Esophagus muscularis mucosa (tissue), 4 donors: ENCODE results near the gene DCHS2. TPM values are rescaled to one million over a fixed set of nuclear protein-coding genes. Genes with fewer than 3 reads are reported as not detected.

Source experiments
- DNase-seq: peaks from one replicate; pipeline ENCODE4 v3.0.0-alpha.2; 2017; ENCODE audit errors: extremely low spot score
- H3K27ac ChIP-seq, 4 donors: fragments of 200-600 bp; sonication (generic); replicated peaks in 1 of 4; 1 replicate in 3 of 4; 2 replicates in 1 of 4; pipeline ENCODE4 v1.5.1; 2016 to 2019; ENCODE audit warnings: mild to moderate bottlenecking in 1 of 4
- H3K27me3 ChIP-seq, 4 donors: fragments of 200-600 bp; sonication (generic); one replicate each; pipeline versions ENCODE4 v1.5.1 to v1.6.0; 2016 to 2019
- H3K36me3 ChIP-seq, 4 donors: fragments of 200-600 bp; sonication (generic); one replicate each; pipeline ENCODE4 v1.5.1; 2016 to 2019
- H3K4me1 ChIP-seq, 4 donors: fragments of 200-600 bp; sonication (generic); one replicate each; pipeline ENCODE4 v1.5.1; 2016 to 2019
- H3K4me3 ChIP-seq, 4 donors: fragments of 200-600 bp; sonication (generic); 1 replicate in 2 of 4; 2 replicates in 2 of 4; pipeline ENCODE4 v1.5.1; 2016 to 2019; ENCODE audit warnings: mild to moderate bottlenecking in 4 of 4, moderate library complexity in 1 of 4
- H3K9me3 ChIP-seq, 4 donors: fragments of 200-600 bp; sonication (generic); 1 replicate in 3 of 4; 2 replicates in 1 of 4; pipeline ENCODE4 v1.5.1; 2016 to 2019
- EP300 ChIP-seq: sonication (generic); formaldehyde crosslinking; IDR thresholded peaks from one replicate; pipeline ENCODE4 v1.6.1; 2017; ENCODE audit warnings: antibody characterized with exemption
- POLR2A ChIP-seq: fragments of 450-650 bp; IDR thresholded peaks from one replicate; pipeline ENCODE4 v1.6.1; 2017; ENCODE audit warnings: antibody characterized with exemption, moderate library complexity, mild to moderate bottlenecking, low read depth
- POLR2AphosphoS5 ChIP-seq, 2 donors: sonication (generic); formaldehyde crosslinking; IDR thresholded peaks; one replicate each; pipeline ENCODE4 v1.6.1; 2017; ENCODE audit warnings: antibody characterized with exemption in 2 of 2
- WGBS: methylation state at CpG from one replicate; pipeline ENCODE4 v1.1.5; 2018; 5-methylcytosine and 5-hydroxymethylcytosine counted together
- intact Hi-C: fragments of 100-400 bp; cut with DNase I; formaldehyde crosslinking; loops from one replicate; pipeline ENCODE4 v1.15.1; 2023
- total RNA-seq, 4 donors: library from RNA; depleted of rRNA; stranded (reverse); fragments of >200 nt; gene quantifications; one replicate each; pipeline versions ENCODE4 v1.1.0 to v1.2.1, GENCODE V29; 2016
- TF ChIP-seq, protein P1 (sequence below), 3 experiments: fragments of 200-600 bp in 2 of 3; fragments of 450-650 bp in 1 of 3; sonication (generic) in 2 of 3; IDR thresholded peaks; one replicate each; pipeline ENCODE4 v1.5.1; 2017 to 2019; ENCODE audit warnings: antibody characterized with exemption in 3 of 3, mild to moderate bottlenecking in 2 of 3, moderate library complexity in 1 of 3

Gene DCHS2
- total RNA-seq, 4 donors from 2014 or later, result 2.7 to 5.8 (median 3.2) TPM

DNA sequence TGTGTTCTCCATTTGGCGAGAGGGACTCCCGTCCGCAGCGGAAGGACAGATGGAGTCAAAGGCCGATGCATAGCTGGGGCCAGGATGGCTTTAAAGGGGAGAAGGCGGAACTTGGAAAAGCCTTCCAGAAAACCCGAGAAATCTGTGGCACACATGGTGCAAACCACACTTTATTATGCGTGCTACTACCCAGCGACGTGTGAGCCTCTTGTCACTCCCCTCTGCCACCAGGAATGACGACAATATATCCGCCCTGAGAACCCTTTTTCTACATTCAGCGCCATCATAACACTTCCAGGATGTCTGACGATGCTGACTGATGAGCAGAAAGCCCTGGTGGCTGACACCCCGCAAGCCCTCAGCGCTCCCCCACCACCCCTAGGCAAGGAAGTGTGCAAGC lies 689 bp upstream of the DCHS2 start:
- Histone ChIP-seq H3K9me3 (no peaks in the 10 kb centered on the region), H3K4me1 (peaks cover 16 to 29% (median 28%) of the 10 kb centered on the region in 4 donors), H3K4me3 (peak overlapping the region; percentile 45 to 59 (median 53)), H3K27me3 (peaks cover 0 to 49% (median 20%) of the 10 kb centered on the region in 4 donors), H3K27ac (no peak overlapping the region), H3K36me3 (no peaks in the 10 kb centered on the region)
- intact Hi-C loops, result no loop called here
- 34% methylated on average over 15 of the region's 16 CpGs for WGBS
- no peak for DNase-seq
- TF ChIP-seq EP300 (no peak), POLR2AphosphoS5 (IDR thresholded peaks at IDR 0.05) (no peak), POLR2A (no peak)
- TF ChIP-seq, protein P1, sequence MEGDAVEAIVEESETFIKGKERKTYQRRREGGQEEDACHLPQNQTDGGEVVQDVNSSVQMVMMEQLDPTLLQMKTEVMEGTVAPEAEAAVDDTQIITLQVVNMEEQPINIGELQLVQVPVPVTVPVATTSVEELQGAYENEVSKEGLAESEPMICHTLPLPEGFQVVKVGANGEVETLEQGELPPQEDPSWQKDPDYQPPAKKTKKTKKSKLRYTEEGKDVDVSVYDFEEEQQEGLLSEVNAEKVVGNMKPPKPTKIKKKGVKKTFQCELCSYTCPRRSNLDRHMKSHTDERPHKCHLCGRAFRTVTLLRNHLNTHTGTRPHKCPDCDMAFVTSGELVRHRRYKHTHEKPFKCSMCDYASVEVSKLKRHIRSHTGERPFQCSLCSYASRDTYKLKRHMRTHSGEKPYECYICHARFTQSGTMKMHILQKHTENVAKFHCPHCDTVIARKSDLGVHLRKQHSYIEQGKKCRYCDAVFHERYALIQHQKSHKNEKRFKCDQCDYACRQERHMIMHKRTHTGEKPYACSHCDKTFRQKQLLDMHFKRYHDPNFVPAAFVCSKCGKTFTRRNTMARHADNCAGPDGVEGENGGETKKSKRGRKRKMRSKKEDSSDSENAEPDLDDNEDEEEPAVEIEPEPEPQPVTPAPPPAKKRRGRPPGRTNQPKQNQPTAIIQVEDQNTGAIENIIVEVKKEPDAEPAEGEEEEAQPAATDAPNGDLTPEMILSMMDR (IDR thresholded peaks at IDR 0.05), result no peak

DNA sequence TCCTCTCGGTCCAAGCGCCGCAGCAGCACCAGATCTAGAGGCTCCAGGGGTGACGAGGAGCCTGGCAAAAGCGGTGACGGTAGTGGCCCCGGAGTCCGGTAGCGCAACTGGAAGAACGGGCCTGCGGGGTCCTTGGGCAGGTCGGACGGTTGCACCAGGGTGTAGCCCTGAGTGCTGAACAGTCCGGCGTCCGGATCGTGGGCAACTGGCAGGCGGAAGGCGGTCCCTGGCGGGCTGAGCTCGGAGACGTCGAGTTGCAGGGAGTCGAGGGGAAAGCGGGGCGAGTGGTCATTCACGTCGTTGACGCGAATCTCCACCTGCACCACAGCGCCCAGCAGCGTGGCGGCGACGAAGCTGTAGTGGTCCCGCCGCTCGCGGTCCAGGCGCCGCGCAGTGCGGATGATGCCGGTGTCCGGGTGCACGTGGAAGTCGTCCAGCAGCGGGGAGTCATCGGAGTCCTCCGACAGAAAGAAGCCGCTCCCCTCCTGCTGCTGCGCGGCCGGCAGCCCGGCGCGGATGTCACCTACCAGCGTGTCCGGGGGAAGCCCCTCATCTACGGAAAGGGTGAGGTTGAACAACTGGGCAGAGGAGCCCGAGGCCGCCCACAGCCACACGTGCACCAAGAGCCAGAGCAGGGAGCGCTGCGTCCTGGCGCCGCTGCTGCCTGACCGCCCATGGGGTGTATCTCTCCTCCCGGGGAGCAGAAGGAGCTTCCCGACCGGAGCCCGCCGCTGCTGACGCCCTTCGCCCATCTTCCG lies 837 bp downstream of the DCHS2 start:
- peak overlapping the region in 3 of 4 donors; percentile 5 to 13 (median 7) for H3K27ac ChIP-seq
- peaks cover 0 to 50% (median 20%) of the 10 kb centered on the region in 4 donors for H3K27me3 ChIP-seq
- peak; percentile 82 for DNase-seq
- peaks cover 16 to 29% (median 28%) of the 10 kb centered on the region in 4 donors for H3K4me1 ChIP-seq
- no peaks in the 10 kb centered on the region for H3K9me3 ChIP-seq
- intact Hi-C loops, result no loop called here
- 5% methylated on average over 31 of the region's 76 CpGs for WGBS
- peak overlapping the region; percentile 45 to 59 (median 53) for H3K4me3 ChIP-seq
- no peak for TF ChIP-seq POLR2AphosphoS5 (IDR thresholded peaks at IDR 0.05)
- no peak for TF ChIP-seq POLR2A
- H3K36me3 ChIP-seq, result no peaks in the 10 kb centered on the region

DNA sequence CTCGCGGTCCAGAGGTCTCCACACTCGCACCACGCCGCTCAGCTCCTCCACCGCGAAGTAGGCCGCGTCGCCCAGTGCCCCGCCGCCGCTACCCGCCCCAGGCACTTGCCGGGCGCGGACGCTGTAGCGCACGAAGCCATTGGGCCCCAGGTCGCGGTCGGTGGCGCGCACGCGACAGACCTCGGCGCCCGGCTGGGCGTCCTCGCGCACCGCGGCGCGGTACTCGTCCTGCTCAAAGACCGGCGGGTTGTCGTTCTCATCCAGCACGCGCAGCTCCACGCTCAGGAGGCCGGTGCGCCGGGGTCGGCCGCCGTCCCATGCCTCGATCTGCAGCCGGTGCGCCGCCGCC lies 1.4 kb downstream of the DCHS2 start:
- Histone ChIP-seq H3K9me3 (no peaks in the 10 kb centered on the region), H3K4me1 (peaks cover 16 to 29% (median 28%) of the 10 kb centered on the region in 4 donors), H3K36me3 (no peaks in the 10 kb centered on the region), H3K27ac (no peak overlapping the region), H3K27me3 (peaks cover 0 to 47% (median 20%) of the 10 kb centered on the region in 4 donors), H3K4me3 (peak overlapping the region; percentile 45 to 59 (median 53))
- WGBS, result no CpG with 5 or more reads among the region's 55 CpGs
- intact Hi-C loops, result no loop called here
- no peak for TF ChIP-seq EP300
- DNase-seq, result peak; percentile 5

DNA sequence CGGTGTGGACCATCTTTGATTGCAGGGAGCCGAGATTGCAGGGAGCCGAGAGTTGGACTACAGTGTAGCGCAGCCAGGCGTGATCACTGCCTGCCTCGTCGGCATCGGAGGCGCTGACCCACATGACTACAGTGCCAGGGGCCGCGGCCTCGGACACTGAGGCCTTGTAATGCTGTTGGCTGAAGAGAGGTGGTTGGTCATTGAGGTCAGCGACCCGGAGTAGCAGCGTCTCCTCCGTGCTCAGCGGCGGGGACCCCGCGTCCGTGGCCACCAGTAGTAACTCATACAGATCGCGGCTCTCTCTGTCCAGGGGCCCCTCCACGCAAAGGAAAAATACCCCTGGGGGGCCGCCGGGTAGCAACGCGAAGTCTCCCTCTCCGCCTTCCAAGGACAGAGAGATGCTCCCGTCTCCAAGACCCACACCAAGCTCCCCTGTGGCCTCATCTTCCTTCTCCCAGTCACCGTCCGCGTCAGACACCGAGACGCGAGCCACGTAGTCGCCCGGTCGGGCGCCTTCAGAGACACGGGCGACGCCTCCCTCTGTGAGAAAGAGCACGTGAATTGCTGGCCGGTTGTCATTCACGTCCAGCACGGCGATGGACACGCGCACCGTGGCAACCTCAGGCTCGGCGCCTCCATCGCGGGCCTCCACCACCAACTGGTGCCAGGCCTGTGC lies 1.9 kb downstream of the DCHS2 start:
- TF ChIP-seq EP300, result no peak
- TF ChIP-seq, protein P1 (IDR thresholded peaks at IDR 0.05), result no peak
- TF ChIP-seq POLR2AphosphoS5 (IDR thresholded peaks at IDR 0.05), result no peak
- no peak for TF ChIP-seq POLR2A
- Histone ChIP-seq H3K4me3 (peak overlapping the region in 3 of 4 donors; percentile 52 to 59 (median 54)), H3K27ac (no peak overlapping the region), H3K36me3 (no peaks in the 10 kb centered on the region), H3K27me3 (peaks cover 0 to 47% (median 20%) of the 10 kb centered on the region in 4 donors), H3K9me3 (no peaks in the 10 kb centered on the region), H3K4me1 (peaks cover 16 to 29% (median 28%) of the 10 kb centered on the region in 4 donors)
- intact Hi-C loops, result no loop called here
- DNase-seq, result peak; percentile 45
- WGBS, result 83% methylated on average over 23 of the region's 56 CpGs

DNA sequence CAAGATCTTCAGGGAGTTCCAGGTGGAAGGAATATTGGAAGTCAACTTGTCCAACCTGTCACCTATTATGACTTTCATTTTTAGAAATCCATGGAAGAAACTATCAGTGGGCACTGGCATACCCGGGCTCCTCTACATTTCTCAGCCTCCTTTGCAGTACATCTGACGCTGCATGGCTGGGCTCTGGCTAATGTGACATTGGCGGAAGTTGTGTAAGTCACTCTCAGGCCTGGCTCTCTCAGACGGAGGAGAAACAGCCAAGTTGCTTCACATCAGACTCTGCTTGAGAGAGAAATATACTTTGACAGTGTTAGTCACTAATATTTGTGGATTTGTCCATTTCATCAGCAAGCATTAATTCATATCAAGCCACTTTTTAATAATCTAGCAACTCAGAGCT lies 4.5 kb downstream of the DCHS2 start:
- 76% methylated on average over 4 of the region's 4 CpGs for WGBS
- TF ChIP-seq POLR2AphosphoS5 (IDR thresholded peaks at IDR 0.05), result no peak
- TF ChIP-seq EP300, result no peak
- TF ChIP-seq, protein P1 (IDR thresholded peaks at IDR 0.05), result no peak
- no peak for TF ChIP-seq POLR2A
- no peak overlapping the region for H3K27ac ChIP-seq
- H3K27me3 ChIP-seq, result peaks cover 0 to 40% (median 18%) of the 10 kb centered on the region in 4 donors
- peaks cover 16 to 24% (median 24%) of the 10 kb centered on the region in 4 donors for H3K4me1 ChIP-seq
- intact Hi-C loops, result no loop called here
- H3K36me3 ChIP-seq, result no peaks in the 10 kb centered on the region
- no peaks in the 10 kb centered on the region for H3K9me3 ChIP-seq
- no peak for DNase-seq
- H3K4me3 ChIP-seq, result no peak overlapping the region
